ENCODE measurements around the gene MMD2. TPM values are rescaled to one million over a fixed set of nuclear protein-coding genes. Genes with fewer than 3 reads are reported as not detected.

MMD2 gene
- total and polyA plus RNA-seq, 2 of the 8 experiments (the other 6 are each of a cell fraction or from before 2014, with no cell fraction given) = 0.14 TPM; not detected in 1

GRCh38 chr7:4894482-4894881 lies 64.5 kb downstream of the MMD2 start:
- Histone ChIP-seq H3K23ac (ENCODE audit: insufficient read length) (no peak overlapping the region), H3K27me3 (replicated peaks in 1 of 4; ENCODE audit: control insufficient read depth in 3 of 4, extremely low read depth in 1 of 4, insufficient read depth in 3 of 4, low read length in 3 of 4) (no peaks in the 10 kb centered on the region), H4K5ac (ENCODE audit: insufficient read length, low read depth, low read length) (no peak overlapping the region), H4K8ac (ENCODE audit: extremely low read depth, insufficient read depth, low read length) (0 out of 2 replicates have a peak overlapping the region, but pooled peaks have one; percentile 2), H2AK5ac (ENCODE audit: low read depth, low read length) (no peak overlapping the region), H2BK12ac (ENCODE audit: low read depth, low read length) (0 out of 2 replicates have a peak overlapping the region, but pooled peaks have one; percentile 39), H3K14ac (ENCODE audit: insufficient read length) (no peak overlapping the region), H3K18ac (ENCODE audit: extremely low read depth, low read length) (no peak overlapping the region), H3K36me3 (ENCODE audit: control insufficient read depth in 2 of 4, insufficient read depth in 4 of 4, low read length in 3 of 4) (no peaks in the 10 kb centered on the region), H3K79me2 (ENCODE audit: control insufficient read depth in 1 of 2, insufficient read depth in 2 of 2, low read length in 2 of 2) (no peaks in the 10 kb centered on the region), H3K27ac (ENCODE audit: low read depth, low read length) (no peak overlapping the region), H3K9ac (replicated peaks in 1 of 4; ENCODE audit: extremely low read depth in 1 of 4, low read depth in 3 of 4, low read length in 3 of 4) (no peak overlapping the region), H2BK120ac (replicated peaks; ENCODE audit: low read depth, low read length) (no peak overlapping the region), H2BK5ac (ENCODE audit: low read depth, low read length) (0 out of 2 replicates have a peak overlapping the region, but pooled peaks have one; percentile 44), H3K9me3 (ENCODE audit: insufficient read depth in 2 of 2, low read depth in 1 of 2, low read length in 1 of 2) (peaks cover 2 to 11% of the 10 kb centered on the region in 2 experiments; a peak in 2 of 4 replicates), H3K4me1 (replicated peaks in 1 of 4; ENCODE audit: control insufficient read depth in 3 of 4, insufficient read depth in 4 of 4, low read length in 3 of 4) (no peaks in the 10 kb centered on the region; a peak in 1 of 7 replicates), H2BK20ac (ENCODE audit: low read length) (no peak overlapping the region), H2BK15ac (ENCODE audit: low read length) (no peak overlapping the region), H4K91ac (replicated peaks; ENCODE audit: insufficient read length, low read length) (no peak overlapping the region), H3K79me1 (ENCODE audit: low read depth, low read length) (no peaks in the 10 kb centered on the region), H3K56ac (replicated peaks; ENCODE audit: insufficient read length, low read depth, low read length) (no peak overlapping the region), H2AFZ (ENCODE audit: low read length) (peak overlapping the region; percentile 59; the same call in 1 of the 2 replicates), H3K23me2 (ENCODE audit: low read depth, low read length) (peaks cover 2% of the 10 kb centered on the region; the same call in 1 of the 2 replicates), H3K4me2 (ENCODE audit: insufficient read depth in 1 of 2, low read depth in 2 of 2, low read length in 2 of 2) (no peak overlapping the region), H3K4me3 (ENCODE audit: extremely low read depth in 1 of 4, insufficient read depth in 2 of 4, low read depth in 3 of 4, low read length in 4 of 4) (no peak overlapping the region), H3K4ac (replicated peaks; ENCODE audit: insufficient read length, low read depth, low read length) (no peak overlapping the region), H4K20me1 (replicated peaks in 1 of 2; ENCODE audit: control insufficient read depth in 1 of 2, insufficient read depth in 2 of 2, low read length in 2 of 2) (no peaks in the 10 kb centered on the region)
- CTCF ChIA-PET (ENCODE audit: partially characterized antibody) = interaction anchor here (3.5 kb wide), 1 partner anchor 10 kb away, joined by 16 read pairs; the partner anchor contains the start of gene RADIL
- TF ChIP-seq ASH2L (IDR thresholded peaks at IDR 0.05; ENCODE audit: low read length) = no peak
- TF ChIP-seq TEAD4 (IDR thresholded peaks at IDR 0.05; ENCODE audit: low read depth, low read length) = no peak
- no peak for TF ChIP-seq MAX (IDR thresholded peaks at IDR 0.05)
- no peak for TF ChIP-seq KDM5A (IDR thresholded peaks at IDR 0.05; ENCODE audit: low read length)
- TF ChIP-seq TAF1 (IDR thresholded peaks at IDR 0.05; ENCODE audit: low read depth, low read length) = no peak
- no peak for TF ChIP-seq E2F6 (IDR thresholded peaks at IDR 0.05)
- no peak for TF ChIP-seq RAD21 (IDR thresholded peaks at IDR 0.05 in 1 of 2, conservative IDR thresholded peaks at IDR 0.05 in 1 of 2; ENCODE audit: low read depth in 2 of 2, low read length in 2 of 2)
- no peak for TF ChIP-seq CTBP2 (IDR thresholded peaks at IDR 0.05; ENCODE audit: borderline replicate concordance, insufficient read depth, insufficient read length, low read length)
- TF ChIP-seq RBBP5 (IDR thresholded peaks at IDR 0.05; ENCODE audit: borderline replicate concordance, low read depth, low read length) = no peak
- POLR2A ChIA-PET (ENCODE audit: partially characterized antibody) = interaction anchor here (0.8 to 1.7 kb wide), 4 partner anchors 8 to 21 kb away, joined by 3 to 5 read pairs (median 4); partner anchors contain the start of gene RADIL
- 93% methylated on average over 9 of the region's 9 CpGs; no CpG with 5 or more reads in 1 of the 2 experiments for WGBS, 2 experiments (ENCODE audit: extremely low coverage in 1 of 2, insufficient coverage in 1 of 2, insufficient read length in 1 of 2, insufficient replicate concordance in 2 of 2, low coverage in 1 of 2, low lambda C conversion rate in 2 of 2, missing lambda C conversion rate in 1 of 2)
- FAIRE-seq (no peak), DNase-seq (ENCODE audit: low read depth in 1 of 2, low spot score in 2 of 2) (no peak)

Measured in H1 (cell line).